ENCODE results near the gene TLK1. TPM values are rescaled to one million over a fixed set of nuclear protein-coding genes. Genes with fewer than 3 reads are reported as not detected.

The TLK1 gene
- polyA plus RNA-seq, 1 of the 3 experiments (the other 2 are of a cell fraction): 4.8 TPM

- H3K4me2 ChIP-seq: no peak overlapping the region
- H2AFZ ChIP-seq (ENCODE audit: low read depth): no peak overlapping the region
- no peak overlapping the region for H3K9ac ChIP-seq
- DNase-seq: no peak
- TF ChIP-seq RFX5 (IDR thresholded peaks at IDR 0.05; ENCODE audit: low read length) (no peak), EP300 (IDR thresholded peaks at IDR 0.05; ENCODE audit: borderline replicate concordance in 1 of 2, low read depth in 1 of 2, low read length in 1 of 2) (no peak), CHD2 (IDR thresholded peaks at IDR 0.05; ENCODE audit: low read length, partially characterized antibody) (no peak), NFIC (IDR thresholded peaks at IDR 0.05; ENCODE audit: borderline replicate concordance) (no peak), SIN3A (IDR thresholded peaks at IDR 0.05; ENCODE audit: borderline replicate concordance, low read depth, low read length) (no peak), TAF1 (IDR thresholded peaks at IDR 0.05; ENCODE audit: borderline replicate concordance, low read depth, low read length) (no peak), JUND (IDR thresholded peaks at IDR 0.05) (no peak), REST (IDR thresholded peaks at IDR 0.05; ENCODE audit: low read depth, low read length) (no peak), RCOR1 (IDR thresholded peaks at IDR 0.05; ENCODE audit: low read length) (no peak), FOSL2 (IDR thresholded peaks at IDR 0.05; ENCODE audit: borderline replicate concordance, low read depth) (no peak), PBX3 (IDR thresholded peaks at IDR 0.05) (no peak), ELF1 (IDR thresholded peaks at IDR 0.05) (no peak), FOXM1 (IDR thresholded peaks at IDR 0.05; ENCODE audit: low read depth) (no peak), FOXJ3 (CRISPR knock-in tag; IDR thresholded peaks at IDR 0.05) (no peak), MAX (IDR thresholded peaks at IDR 0.05; ENCODE audit: low read depth) (no peak), USF2 (IDR thresholded peaks at IDR 0.05; ENCODE audit: borderline replicate concordance, low read depth, low read length) (no peak), POLR2AphosphoS5 (IDR thresholded peaks at IDR 0.05; ENCODE audit: low read depth, low read length) (no peak), USF1 (IDR thresholded peaks at IDR 0.05; ENCODE audit: borderline replicate concordance, low read depth) (no peak), YY1 (IDR thresholded peaks at IDR 0.05; ENCODE audit: low read depth) (no peak), ZBTB33 (IDR thresholded peaks at IDR 0.05; ENCODE audit: borderline replicate concordance, low read depth) (no peak)
- H3K36me3 ChIP-seq (replicated peaks in 1 of 2; ENCODE audit: control insufficient read depth in 1 of 2, insufficient read depth in 2 of 2, low read length in 1 of 2): peaks cover 33 to 36% of the 10 kb centered on the region in 2 experiments
- no peaks in the 10 kb centered on the region for H3K9me3 ChIP-seq
- 0 out of 2 replicates have a peak, but pooled peaks cover 5% of the 10 kb centered on the region for H4K20me1 ChIP-seq (ENCODE audit: insufficient read depth)
- H3K4me1 ChIP-seq (ENCODE audit: control insufficient read depth in 1 of 2, insufficient read depth in 2 of 2, low read depth in 1 of 2, low read length in 1 of 2): peaks cover 5 to 14% of the 10 kb centered on the region in 2 experiments; a peak in 2 of 4 replicates
- H3K9me2 ChIP-seq: no peaks in the 10 kb centered on the region
- no peak overlapping the region for H3K27ac ChIP-seq (ENCODE audit: low read depth in 2 of 2, low read length in 1 of 2)
- H3K4me3 ChIP-seq (ENCODE audit: low read depth in 2 of 2, low read length in 1 of 2): no peak overlapping the region
- no peaks in the 10 kb centered on the region for H3K27me3 ChIP-seq (ENCODE audit: insufficient read depth)
- POLR2A ChIA-PET: no interaction called here
- CTCF ChIA-PET: interaction anchor here (0.9 to 3.2 kb wide), 4 partner anchors 39 to 448 kb away, joined by 6 to 12 read pairs (median 8); partner anchors contain the start of gene GORASP2
- WGBS (ENCODE audit: low lambda C conversion rate): 94% methylated on average over 12 of the region's 12 CpGs
- no peaks in the 10 kb centered on the region for H3K79me2 ChIP-seq (ENCODE audit: insufficient read depth)
- H3F3A ChIP-seq (replicated peaks; ENCODE audit: insufficient read depth): peaks cover 17% of the 10 kb centered on the region
Measured at GRCh38 chr2:170968205-170969003, 192.3 kb downstream of the TLK1 start.
